A673 (cell line): ENCODE measurements around the gene PAAF1. TPM values are rescaled to one million over a fixed set of nuclear protein-coding genes. Genes with fewer than 3 reads are reported as not detected.

ENCODE experiments used
- BruUV-seq: library from RNA; stranded (reverse); fragments of 400-500 nt; replicated peaks from 2 replicates; lab custom pipeline; 2021; lab: Mats Ljungman, UMichigan
- CTCF ChIA-PET: fragments of 300-600 bp; sonication (Branson Sonifier 250); formaldehyde crosslinking; loops from one replicate; lab custom pipeline; 2022; ENCODE audit warnings: antibody characterized with exemption; lab: Charles Lee
- POLR2A ChIA-PET: fragments of 300-600 bp; sonication (Branson Sonifier 250); formaldehyde crosslinking; loops from one replicate; lab custom pipeline; 2022; ENCODE audit warnings: antibody characterized with exemption; ENCODE audit not compliant: low non-redundant PET; lab: Charles Lee
- DNase-seq: peaks from one replicate; pipeline ENCODE4 v3.0.0-alpha.2; 2015; ENCODE audit warnings: low spot score
- H3K27ac ChIP-seq: fragments of 200-600 bp; sonication (generic); 2 replicates; pipeline ENCODE4 v1.5.1; 2016; ENCODE audit warnings: mixed run types, low read depth, mild to moderate bottlenecking, mixed read lengths, antibody characterized with exemption, low read length; ENCODE audit not compliant: poor library complexity, severe bottlenecking
- H3K27me3 ChIP-seq: fragments of 200-600 bp; sonication (generic); replicated peaks from 2 replicates; pipeline ENCODE4 v1.6.1; 2017; ENCODE audit warnings: mixed run types, low read depth, mild to moderate bottlenecking, mixed read lengths, antibody characterized with exemption, low read length; ENCODE audit not compliant: insufficient read depth, poor library complexity
- H3K36me3 ChIP-seq: fragments of 200-600 bp; sonication (generic); 2 replicates; pipeline ENCODE4 v1.6.1; 2016; ENCODE audit warnings: mixed run types, mild to moderate bottlenecking, mixed read lengths, antibody characterized with exemption, low read length; ENCODE audit not compliant: insufficient read depth, poor library complexity, severe bottlenecking
- H3K4me1 ChIP-seq: fragments of 200-600 bp; sonication (generic); 2 replicates; pipeline ENCODE4 v1.6.1; 2017; ENCODE audit warnings: mixed run types, mild to moderate bottlenecking, mixed read lengths, antibody characterized with exemption, low read length; ENCODE audit not compliant: insufficient read depth, poor library complexity, severe bottlenecking
- H3K4me3 ChIP-seq: fragments of 200-600 bp; sonication (generic); 2 replicates; pipeline ENCODE4 v1.5.1; 2016; ENCODE audit warnings: low read depth, mixed run types, mild to moderate bottlenecking, mixed read lengths, low read length; ENCODE audit not compliant: poor library complexity, severe bottlenecking
- H3K9me3 ChIP-seq: fragments of 200-600 bp; sonication (generic); 2 replicates; pipeline ENCODE4 v1.6.1; 2016; ENCODE audit warnings: mixed run types, low read depth, mild to moderate bottlenecking, mixed read lengths, antibody characterized with exemption, low read length; ENCODE audit not compliant: poor library complexity, severe bottlenecking
- EZH2 ChIP-seq: fragments of 200-600 bp; sonication (generic); IDR thresholded peaks from 2 replicates; pipeline ENCODE4 v1.6.1; 2017; ENCODE audit warnings: borderline replicate concordance, low read depth, mild to moderate bottlenecking, mixed read lengths, antibody characterized with exemption, low read length; ENCODE audit not compliant: poor library complexity, severe bottlenecking
- intact Hi-C: fragments of 100-400 bp; cut with micrococcal nuclease; formaldehyde crosslinking; loops from one replicate; pipeline ENCODE4 v1.10.0; 2022; ENCODE audit not compliant: unreplicated experiment
- total RNA-seq: library from RNA; stranded (reverse); gene quantifications from 2 replicates; pipeline ENCODE4 v1.2.3, GENCODE V29; 2021
- TF ChIP-seq, protein P1 (sequence below): fragments of 300-800, 200-600 bp; sonication (generic); conservative IDR thresholded peaks from 2 replicates; pipeline ENCODE4 v1.5.1; 2017; ENCODE audit warnings: low read depth, mild to moderate bottlenecking, antibody characterized with exemption, low read length, moderate library complexity, mixed read lengths

The PAAF1 gene
- total RNA-seq, 1 experiment from 2014 or later, result 20.3 TPM

DNA sequence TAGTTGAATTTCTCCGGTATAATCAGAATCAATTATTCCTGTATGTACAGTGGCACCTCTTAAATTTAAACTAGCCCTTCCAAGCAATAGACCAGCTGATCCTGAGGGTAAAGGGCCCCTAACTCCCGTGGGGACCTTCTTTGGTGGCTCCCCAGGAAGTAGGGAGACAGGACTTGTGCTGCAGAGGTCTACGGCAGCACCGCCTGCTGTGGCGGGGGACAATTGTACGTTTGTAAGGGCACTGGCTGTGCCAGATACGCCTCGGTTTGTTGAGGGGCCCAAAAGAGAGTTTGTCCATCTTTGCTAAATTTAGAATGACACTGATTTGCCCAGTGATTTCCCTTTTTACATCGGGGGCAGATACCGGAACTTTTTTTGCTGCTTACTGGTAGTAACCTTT lies 68.1 kb downstream of the PAAF1 start:
- ChIA-PET POLR2A (no interaction called here), CTCF (no interaction called here)
- DNase-seq, result no peak
- no peaks in the 10 kb centered on the region for H3K36me3 ChIP-seq
- H3K4me1 ChIP-seq, result no peaks in the 10 kb centered on the region
- BruUV-seq, result no TSS peak
- TF ChIP-seq EZH2, result no peak
- no peaks in the 10 kb centered on the region for H3K27me3 ChIP-seq
- no peaks in the 10 kb centered on the region for H3K9me3 ChIP-seq
- H3K27ac ChIP-seq, result no peak overlapping the region
- intact Hi-C loops, result no loop called here
- no peak overlapping the region for H3K4me3 ChIP-seq

DNA sequence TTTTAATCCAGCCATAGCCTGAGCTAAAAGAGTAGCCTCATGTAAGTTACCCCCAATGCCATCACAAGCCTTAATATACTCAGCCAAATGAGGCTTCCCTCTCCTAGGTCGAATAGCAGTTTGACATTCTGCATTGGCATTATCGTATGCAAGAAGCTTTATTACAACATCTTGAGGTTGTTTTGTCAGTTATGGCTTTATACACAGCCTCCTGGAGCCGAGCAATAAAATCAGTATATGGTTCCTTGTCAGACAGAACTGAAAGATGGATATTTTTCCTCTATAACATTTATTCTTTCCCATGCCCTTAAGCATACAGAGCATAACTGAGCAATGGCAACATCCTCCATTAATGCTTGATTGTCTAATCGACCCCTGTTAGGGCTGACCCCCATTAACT lies 68.6 kb downstream of the PAAF1 start:
- Histone ChIP-seq H3K9me3 (no peaks in the 10 kb centered on the region), H3K27ac (no peak overlapping the region), H3K36me3 (no peaks in the 10 kb centered on the region), H3K4me3 (no peak overlapping the region), H3K4me1 (no peaks in the 10 kb centered on the region), H3K27me3 (no peaks in the 10 kb centered on the region)
- ChIA-PET POLR2A (no interaction called here), CTCF (no interaction called here)
- BruUV-seq, result no TSS peak
- no peak for TF ChIP-seq EZH2
- TF ChIP-seq, protein P1, sequence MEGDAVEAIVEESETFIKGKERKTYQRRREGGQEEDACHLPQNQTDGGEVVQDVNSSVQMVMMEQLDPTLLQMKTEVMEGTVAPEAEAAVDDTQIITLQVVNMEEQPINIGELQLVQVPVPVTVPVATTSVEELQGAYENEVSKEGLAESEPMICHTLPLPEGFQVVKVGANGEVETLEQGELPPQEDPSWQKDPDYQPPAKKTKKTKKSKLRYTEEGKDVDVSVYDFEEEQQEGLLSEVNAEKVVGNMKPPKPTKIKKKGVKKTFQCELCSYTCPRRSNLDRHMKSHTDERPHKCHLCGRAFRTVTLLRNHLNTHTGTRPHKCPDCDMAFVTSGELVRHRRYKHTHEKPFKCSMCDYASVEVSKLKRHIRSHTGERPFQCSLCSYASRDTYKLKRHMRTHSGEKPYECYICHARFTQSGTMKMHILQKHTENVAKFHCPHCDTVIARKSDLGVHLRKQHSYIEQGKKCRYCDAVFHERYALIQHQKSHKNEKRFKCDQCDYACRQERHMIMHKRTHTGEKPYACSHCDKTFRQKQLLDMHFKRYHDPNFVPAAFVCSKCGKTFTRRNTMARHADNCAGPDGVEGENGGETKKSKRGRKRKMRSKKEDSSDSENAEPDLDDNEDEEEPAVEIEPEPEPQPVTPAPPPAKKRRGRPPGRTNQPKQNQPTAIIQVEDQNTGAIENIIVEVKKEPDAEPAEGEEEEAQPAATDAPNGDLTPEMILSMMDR, result no peak
- no peak for DNase-seq
- intact Hi-C loops, result no loop called here

DNA sequence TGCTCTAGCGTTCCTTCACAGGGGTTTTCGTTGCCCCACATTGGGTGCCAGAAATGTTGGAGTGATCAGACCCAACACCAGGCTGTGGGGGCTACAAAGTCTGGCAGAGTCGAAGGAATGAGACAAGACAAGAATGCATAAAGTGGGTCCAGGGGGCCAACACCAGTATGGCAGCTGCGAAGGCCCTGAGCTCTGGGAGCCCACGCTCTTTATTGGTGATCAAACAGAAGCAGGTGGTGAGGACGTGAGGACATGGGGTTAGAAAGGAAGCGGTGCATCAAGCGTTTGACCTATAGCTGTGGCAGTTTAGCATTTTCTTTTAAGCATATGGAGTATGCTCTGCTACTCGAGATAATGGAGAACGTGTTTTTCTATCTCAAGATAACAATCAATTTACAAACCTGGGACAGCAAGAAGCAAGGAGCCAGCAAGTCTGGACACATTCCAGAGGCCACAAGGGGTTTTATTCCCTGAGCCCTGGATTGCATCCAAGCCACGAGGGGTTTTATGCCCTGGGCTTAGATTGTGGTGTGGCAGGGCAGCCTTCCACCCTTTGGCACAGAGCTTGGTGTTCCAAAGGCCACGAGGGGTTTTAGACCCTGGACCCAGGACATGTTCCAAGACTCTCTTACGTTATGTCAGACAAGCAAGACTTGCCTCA lies 70.1 kb downstream of the PAAF1 start:
- Histone ChIP-seq H3K9me3 (no peaks in the 10 kb centered on the region), H3K27me3 (no peaks in the 10 kb centered on the region), H3K4me1 (no peaks in the 10 kb centered on the region), H3K36me3 (no peaks in the 10 kb centered on the region), H3K27ac (no peak overlapping the region), H3K4me3 (no peak overlapping the region)
- POLR2A ChIA-PET, result no interaction called here
- no peak for DNase-seq
- intact Hi-C loops, result no loop called here
- TF ChIP-seq, protein P1, result no peak
- TF ChIP-seq EZH2, result no peak
- CTCF ChIA-PET, result interaction anchor here (0.7 kb wide), 1 partner anchor 239 kb away, joined by 7 read pairs; no protein-coding TSS in a partner anchor
- BruUV-seq, result no TSS peak

DNA sequence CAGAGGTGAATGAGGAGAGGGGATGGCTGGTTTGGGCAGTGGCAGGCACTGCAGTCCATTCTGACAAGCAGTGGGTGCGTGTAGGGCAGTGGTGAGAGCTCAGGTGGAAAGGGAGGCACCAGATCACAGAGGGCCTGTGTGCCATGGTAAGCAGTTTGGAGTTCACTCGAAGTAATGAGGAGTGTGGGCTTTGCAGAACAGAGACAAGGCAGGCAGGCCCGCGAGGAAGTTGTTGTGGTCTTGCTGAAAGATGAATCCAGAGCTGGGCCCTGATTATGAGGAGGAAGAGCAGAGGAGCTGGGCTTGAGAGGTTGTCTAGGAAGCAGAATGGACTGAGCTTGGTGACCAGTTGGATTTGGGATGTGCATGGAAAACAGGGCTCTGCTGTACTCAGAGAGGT lies 72.4 kb downstream of the PAAF1 start:
- CTCF ChIA-PET, result no interaction called here
- TF ChIP-seq, protein P1, result no peak
- no peak for TF ChIP-seq EZH2
- Histone ChIP-seq H3K27ac (no peak overlapping the region), H3K4me3 (no peak overlapping the region), H3K36me3 (no peaks in the 10 kb centered on the region), H3K4me1 (no peaks in the 10 kb centered on the region), H3K9me3 (no peaks in the 10 kb centered on the region), H3K27me3 (no peaks in the 10 kb centered on the region)
- POLR2A ChIA-PET, result interaction anchor here (0.6 kb wide), 1 partner anchor 75 kb away, joined by 3 read pairs; no protein-coding TSS in a partner anchor
- no peak for DNase-seq
- BruUV-seq, result no TSS peak
- intact Hi-C loops, result no loop called here
